H1 (cell line): Measurements from ENCODE around the gene ANKRD13B. TPM values are rescaled to one million over a fixed set of nuclear protein-coding genes. Genes with fewer than 3 reads are reported as not detected.
A peak's percentile ranks its signal among the peaks of the same experiment; 100 is the strongest.

Experiments used
- CTCF ChIA-PET: fragments of 300-600 bp; sonication (Branson Sonifier 250); formaldehyde crosslinking; loops from one replicate; lab custom pipeline; 2021; ENCODE audit not compliant: partially characterized antibody; lab: Charles Lee
- POLR2A ChIA-PET: fragments of 300-600 bp; sonication (Branson Sonifier 250); formaldehyde crosslinking; loops from one replicate; lab custom pipeline; 2021; ENCODE audit warnings: inconsistent platforms; ENCODE audit not compliant: partially characterized antibody; lab: Charles Lee
- DNase-seq, 2 experiments: peaks; one replicate each; pipeline versions ENCODE4 v3.0.0 to v3.0.0-alpha.2; 2010 to 2022; ENCODE audit warnings: low spot score in 2 of 2, low read depth in 1 of 2, mixed read lengths in 1 of 2
- FAIRE-seq: peaks from 2 replicates; lab custom pipeline; 2011; peaks lifted over from hg19 to GRCh38; lab: Jason Lieb, UNC
- H2AFZ ChIP-seq: 2 replicates; pipeline ENCODE4 v1.8.1; 2012; ENCODE audit warnings: low read length, inconsistent platforms
- H2AK5ac ChIP-seq: 2 replicates; pipeline ENCODE4 v1.6.1; 2013; ENCODE audit warnings: low read depth, low read length
- H2BK120ac ChIP-seq: replicated peaks from 2 replicates; pipeline ENCODE3; 2013; ENCODE audit warnings: low read depth, low read length, inconsistent platforms
- H2BK12ac ChIP-seq: 2 replicates; pipeline ENCODE4 v1.6.1; 2013; ENCODE audit warnings: low read depth, low read length
- H2BK15ac ChIP-seq: 2 replicates; pipeline ENCODE4 v1.6.1; 2013; ENCODE audit warnings: low read length
- H2BK20ac ChIP-seq: 2 replicates; pipeline ENCODE4 v1.6.1; 2013; ENCODE audit warnings: low read length
- H2BK5ac ChIP-seq: 2 replicates; pipeline ENCODE4 v1.6.1; 2013; ENCODE audit warnings: low read depth, low read length
- H3K14ac ChIP-seq: 2 replicates; pipeline ENCODE4 v1.6.1; 2013; ENCODE audit warnings: inconsistent platforms; ENCODE audit not compliant: insufficient read length
- H3K18ac ChIP-seq: 2 replicates; pipeline ENCODE4 v1.6.1; 2013; ENCODE audit warnings: low read length; ENCODE audit errors: extremely low read depth
- H3K23ac ChIP-seq: 2 replicates; pipeline ENCODE4 v1.6.1; 2013; ENCODE audit warnings: inconsistent platforms; ENCODE audit not compliant: insufficient read length
- H3K23me2 ChIP-seq: 2 replicates; pipeline ENCODE4 v1.6.1; 2013; ENCODE audit warnings: low read depth, low read length
- H3K27ac ChIP-seq: 2 replicates; pipeline ENCODE4 v1.6.1; 2011; ENCODE audit warnings: low read depth, low read length, inconsistent platforms
- H3K27me3 ChIP-seq, 4 experiments: replicated peaks in 1 of 4; 1 replicate in 1 of 4; 2 replicates in 3 of 4; pipeline versions ENCODE4 v1.6.1 to v1.8.1; 2011 to 2013; ENCODE audit warnings: low read length in 3 of 4, mild to moderate bottlenecking in 3 of 4, inconsistent platforms in 2 of 4, mixed read lengths in 2 of 4, moderate library complexity in 1 of 4; ENCODE audit not compliant: control insufficient read depth in 3 of 4, insufficient read depth in 3 of 4; ENCODE audit errors: extremely low read depth in 1 of 4
- H3K36me3 ChIP-seq, 4 experiments: 2 replicates each; pipeline versions ENCODE4 v1.6.1 to v1.8.1; 2011 to 2013; ENCODE audit warnings: mild to moderate bottlenecking in 4 of 4, low read length in 3 of 4, moderate library complexity in 2 of 4, control low read depth in 1 of 4, inconsistent platforms in 1 of 4; ENCODE audit not compliant: insufficient read depth in 4 of 4, control insufficient read depth in 2 of 4
- H3K4ac ChIP-seq: replicated peaks from 2 replicates; pipeline ENCODE3; 2013; ENCODE audit warnings: low read length, low read depth, mixed read lengths, inconsistent platforms; ENCODE audit not compliant: insufficient read length
- H3K4me1 ChIP-seq, 4 experiments: replicated peaks in 1 of 4; 1 replicate in 1 of 4; 2 replicates in 3 of 4; pipeline versions ENCODE4 v1.6.1 to v1.8.1; 2011 to 2013; ENCODE audit warnings: low read length in 3 of 4, inconsistent platforms in 2 of 4, mixed read lengths in 1 of 4; ENCODE audit not compliant: insufficient read depth in 4 of 4, control insufficient read depth in 3 of 4
- H3K4me2 ChIP-seq, 2 experiments: 2 replicates each; pipeline versions ENCODE4 v1.6.1 to v1.8.1; 2011 to 2013; ENCODE audit warnings: low read depth in 2 of 2, low read length in 2 of 2, control low read depth in 1 of 2, inconsistent platforms in 1 of 2, mild to moderate bottlenecking in 1 of 2; ENCODE audit not compliant: insufficient read depth in 1 of 2
- H3K4me3 ChIP-seq, 4 experiments: fragments of 200-600, 300-600 bp in 1 of 4; sonication (generic), shearing (Covaris generic), sonication (Bioruptor Twin) in 1 of 4; 2 replicates each; pipeline versions ENCODE4 v1.5.1 to v1.8.1; 2011 to 2016; ENCODE audit warnings: low read length in 4 of 4, low read depth in 3 of 4, control low read depth in 2 of 4, inconsistent platforms in 2 of 4, mild to moderate bottlenecking in 2 of 4, mixed read lengths in 1 of 4, moderate library complexity in 1 of 4; ENCODE audit not compliant: insufficient read depth in 2 of 4; ENCODE audit errors: extremely low read depth in 1 of 4
- H3K56ac ChIP-seq: replicated peaks from 2 replicates; pipeline ENCODE3; 2013; ENCODE audit warnings: low read depth, mild to moderate bottlenecking, mixed read lengths, low read length, inconsistent platforms; ENCODE audit not compliant: insufficient read length
- H3K79me1 ChIP-seq: 2 replicates; pipeline ENCODE4 v1.6.1; 2013; ENCODE audit warnings: low read depth, low read length, control low read depth
- H3K79me2 ChIP-seq, 2 experiments: 2 replicates each; pipeline versions ENCODE4 v1.6.1 to v1.8.1; 2012 to 2013; ENCODE audit warnings: low read length in 2 of 2, mild to moderate bottlenecking in 2 of 2, inconsistent platforms in 1 of 2; ENCODE audit not compliant: insufficient read depth in 2 of 2, control insufficient read depth in 1 of 2
- H3K9ac ChIP-seq, 4 experiments: replicated peaks in 1 of 4; 1 replicate in 1 of 4; 2 replicates in 3 of 4; pipeline versions ENCODE4 v1.6.1 to v1.8.1; 2011 to 2013; ENCODE audit warnings: low read depth in 3 of 4, low read length in 3 of 4, control low read depth in 2 of 4, mild to moderate bottlenecking in 2 of 4, moderate library complexity in 2 of 4, inconsistent platforms in 1 of 4; ENCODE audit errors: extremely low read depth in 1 of 4
- H3K9me3 ChIP-seq, 2 experiments: 2 replicates each; pipeline versions ENCODE4 v1.6.1 to v1.8.1; 2012 to 2013; ENCODE audit warnings: mild to moderate bottlenecking in 2 of 2, moderate library complexity in 2 of 2, control low read depth in 1 of 2, inconsistent platforms in 1 of 2, low read depth in 1 of 2, low read length in 1 of 2, mixed read lengths in 1 of 2; ENCODE audit not compliant: insufficient read depth in 2 of 2
- H4K20me1 ChIP-seq, 2 experiments: replicated peaks in 1 of 2; 2 replicates each; pipeline versions ENCODE3 to v1.8.1; 2011 to 2013; ENCODE audit warnings: inconsistent platforms in 2 of 2, low read length in 2 of 2, mild to moderate bottlenecking in 1 of 2; ENCODE audit not compliant: insufficient read depth in 2 of 2, control insufficient read depth in 1 of 2
- H4K5ac ChIP-seq: 2 replicates; pipeline ENCODE4 v1.6.1; 2013; ENCODE audit warnings: low read length, low read depth, mixed read lengths, inconsistent platforms; ENCODE audit not compliant: insufficient read length
- H4K8ac ChIP-seq: 2 replicates; pipeline ENCODE4 v1.8.0; 2013; ENCODE audit warnings: mild to moderate bottlenecking, moderate library complexity, low read length, inconsistent platforms; ENCODE audit not compliant: insufficient read depth; ENCODE audit errors: extremely low read depth
- H4K91ac ChIP-seq: replicated peaks from 2 replicates; pipeline ENCODE3; 2013; ENCODE audit warnings: low read length, mixed read lengths, inconsistent platforms; ENCODE audit not compliant: insufficient read length
- CBX8 ChIP-seq: fragments of 300-800, 300-1000 bp; sonication (generic); IDR thresholded peaks from 2 replicates; pipeline ENCODE4 v1.7.1; 2016; ENCODE audit warnings: low read depth, low read length, borderline replicate concordance
- CEBPB ChIP-seq: IDR thresholded peaks from 2 replicates; pipeline ENCODE4 v1.6.1; 2012; ENCODE audit warnings: low read depth, low read length
- CTCF ChIP-seq, 3 experiments: IDR thresholded peaks; 1 replicate in 2 of 3; 2 replicates in 1 of 3; pipeline versions ENCODE4 v1.5.1 to v1.6.1; 2011; ENCODE audit warnings: low read length in 3 of 3, mild to moderate bottlenecking in 3 of 3, inconsistent platforms in 2 of 3, low read depth in 1 of 3, moderate library complexity in 1 of 3; ENCODE audit not compliant: insufficient read depth in 1 of 3; ENCODE audit errors: control extremely low read depth in 1 of 3
- JUND ChIP-seq: IDR thresholded peaks from 2 replicates; pipeline ENCODE4 v1.6.1; 2011; ENCODE audit warnings: mild to moderate bottlenecking, improper control_type of control experiment, low read length
- KDM5A ChIP-seq: fragments of 200-600 bp; IDR thresholded peaks from 2 replicates; pipeline ENCODE4 v1.7.1; 2012; ENCODE audit warnings: mild to moderate bottlenecking, low read length, inconsistent platforms, mixed read lengths
- RAD21 ChIP-seq, 2 experiments: IDR thresholded peaks in 1 of 2; conservative IDR thresholded peaks in 1 of 2; 2 replicates each; pipeline ENCODE4 v1.6.1; 2011; ENCODE audit warnings: low read depth in 2 of 2, low read length in 2 of 2, improper control_type of control experiment in 1 of 2, inconsistent platforms in 1 of 2, mild to moderate bottlenecking in 1 of 2, moderate library complexity in 1 of 2
- RFX5 ChIP-seq: IDR thresholded peaks from 2 replicates; pipeline ENCODE4 v1.6.1; 2011; ENCODE audit warnings: low read depth, low read length, improper control_type of control experiment, borderline replicate concordance
- SIN3A ChIP-seq, 2 experiments: IDR thresholded peaks in 1 of 2; conservative IDR thresholded peaks in 1 of 2; 2 replicates each; pipeline ENCODE4 v1.6.1; 2011 to 2012; ENCODE audit warnings: low read length in 2 of 2, improper control_type of control experiment in 1 of 2, low read depth in 1 of 2, mild to moderate bottlenecking in 1 of 2
- SIX5 ChIP-seq: IDR thresholded peaks from 2 replicates; pipeline ENCODE4 v1.6.1; 2011; ENCODE audit warnings: mild to moderate bottlenecking, low read depth, low read length
- SUZ12 ChIP-seq: fragments of 200-600 bp; sonication (generic); IDR thresholded peaks from 2 replicates; pipeline ENCODE4 v1.6.1; 2012; ENCODE audit warnings: mild to moderate bottlenecking, inconsistent platforms, low read length, moderate library complexity, mixed read lengths
- TBP ChIP-seq: IDR thresholded peaks from 2 replicates; pipeline ENCODE4 v1.6.1; 2011; ENCODE audit warnings: low read depth, low read length, improper control_type of control experiment
- WGBS, 2 experiments: shearing (Covaris generic) in 1 of 2; methylation state at CpG; one replicate each; pipeline versions ENCODE4 v1.1.6 to v1.1.7; 2013 to 2015; ENCODE audit warnings: low lambda C conversion rate in 2 of 2, mixed read lengths in 2 of 2, inconsistent platforms in 1 of 2, low coverage in 1 of 2, missing lambda C conversion rate in 1 of 2; ENCODE audit not compliant: insufficient replicate concordance in 2 of 2, insufficient coverage in 1 of 2, insufficient read length in 1 of 2; ENCODE audit errors: extremely low coverage in 1 of 2, missing lambda C conversion rate in 1 of 2; 5-methylcytosine and 5-hydroxymethylcytosine counted together
- polyA plus RNA-seq, 7 experiments: library from polyadenylated mRNA; depleted of rRNA in 3 of 7; stranded (reverse) in 5 of 7; unstranded in 2 of 7; fragments of >200 nt in 5 of 7; fragments of 200-250 nt in 2 of 7; gene quantifications; 1 replicate in 5 of 7; 2 replicates in 1 of 7; 4 replicates in 1 of 7; pipeline versions ENCODE4 v1.2.1 to v1.2.3, GENCODE V29; 2011 to 2013; ENCODE audit warnings: missing spikeins in 2 of 7, mixed read lengths in 2 of 7
- total RNA-seq: library from RNA; stranded (reverse); fragmentation: NEBNext Ultra II Directional; extraction: Animal tissue kit (Norgen Biotek cat#: 25700); gene quantifications from 2 replicates; pipeline ENCODE4 v1.2.1, GENCODE V29; 2021

ANKRD13B gene
- total and polyA plus RNA-seq, 2 of the 8 experiments (the other 6 are each of a cell fraction or from before 2014, with no cell fraction given) = 16.4 to 48.5 TPM

GRCh38 chr17:29573558-29573869 lies 19.4 kb upstream of the ANKRD13B start:
- WGBS, 2 experiments = 90% methylated on average over 6 of the region's 6 CpGs; no CpG with 5 or more reads in 1 of the 2 experiments
- no peak overlapping the region for H3K4me2 ChIP-seq
- TF ChIP-seq JUND (no peak), KDM5A (no peak), CEBPB (no peak), CBX8 (no peak), SIN3A (conservative IDR thresholded peaks at IDR 0.05 in 1 of 2, IDR thresholded peaks at IDR 0.05 in 1 of 2; ENCODE audit: low read depth in 1 of 2, low read length in 2 of 2) (no peak), TBP (no peak), RAD21 (IDR thresholded peaks at IDR 0.05 in 1 of 2, conservative IDR thresholded peaks at IDR 0.05 in 1 of 2; ENCODE audit: low read depth in 2 of 2, low read length in 2 of 2) (no peak), CTCF (IDR thresholded peaks at IDR 0.05; ENCODE audit: control extremely low read depth in 1 of 3, insufficient read depth in 1 of 3, low read depth in 1 of 3, low read length in 3 of 3) (no peak), SUZ12 (no peak), SIX5 (no peak), RFX5 (no peak)

More at GRCh38 chr17:29573558-29573869, 19.4 kb upstream of the ANKRD13B start:
- Histone ChIP-seq H3K79me1 (no peaks in the 10 kb centered on the region), H4K8ac (peak overlapping the region; percentile 78), H4K91ac (no peak overlapping the region), H2AFZ (no peak overlapping the region), H3K4ac (no peak overlapping the region), H3K56ac (no peak overlapping the region), H2AK5ac (no peak overlapping the region), H3K36me3 (peaks cover 9 to 27% (median 14%) of the 10 kb centered on the region in 4 experiments; a peak in 6 of 8 replicates), H3K27me3 (peaks cover 0 to 11% (median 5%) of the 10 kb centered on the region in 4 experiments; a peak in 4 of 7 replicates), H2BK15ac (no peak overlapping the region), H2BK12ac (no peak overlapping the region), H3K4me1 (peaks cover 0 to 6% (median 6%) of the 10 kb centered on the region in 4 experiments; a peak in 5 of 7 replicates), H2BK5ac (no peak overlapping the region), H3K23me2 (peaks cover 7% of the 10 kb centered on the region), H3K4me3 (no peak overlapping the region), H2BK120ac (no peak overlapping the region), H3K9ac (no peak overlapping the region), H3K27ac (no peak overlapping the region), H3K9me3 (no peaks in the 10 kb centered on the region), H4K20me1 (peaks cover 1 to 3% of the 10 kb centered on the region in 2 experiments), H2BK20ac (no peak overlapping the region), H3K23ac (no peak overlapping the region), H4K5ac (no peak overlapping the region), H3K18ac (no peak overlapping the region), H3K14ac (no peak overlapping the region), H3K79me2 (no peaks in the 10 kb centered on the region)
- POLR2A ChIA-PET = interaction anchor here (1.1 to 1.5 kb wide), 9 partner anchors 8 to 279 kb away, joined by 3 to 9 read pairs (median 3); partner anchors contain the start of genes ANKRD13B and NUFIP2
- CTCF ChIA-PET = interaction anchor here (0.6 to 15.3 kb wide), 21 partner anchors 9 to 977 kb away, joined by 3 to 167 read pairs (median 4); partner anchors contain the start of genes ANKRD13B and CORO6
- no peak for FAIRE-seq
- DNase-seq = no peak
